Lower leg skin (tissue), 3 donors: ENCODE measurements around the gene P4HTM.

ENCODE experiments used
- POLR2A ChIP-seq, 2 donors: fragments of 450-650 bp; IDR thresholded peaks; one replicate each; pipeline ENCODE4 v1.6.1; 2016 to 2017; ENCODE audit warnings: antibody characterized with exemption in 2 of 2, mild to moderate bottlenecking in 1 of 2, moderate library complexity in 1 of 2
- TF ChIP-seq, protein P1 (sequence below), 3 donors: fragments of 450-650 bp; IDR thresholded peaks; one replicate each; pipeline ENCODE4 v1.5.1; 2016; ENCODE audit warnings: antibody characterized with exemption in 3 of 3, mild to moderate bottlenecking in 3 of 3, moderate library complexity in 2 of 3

- TF ChIP-seq, protein P1, sequence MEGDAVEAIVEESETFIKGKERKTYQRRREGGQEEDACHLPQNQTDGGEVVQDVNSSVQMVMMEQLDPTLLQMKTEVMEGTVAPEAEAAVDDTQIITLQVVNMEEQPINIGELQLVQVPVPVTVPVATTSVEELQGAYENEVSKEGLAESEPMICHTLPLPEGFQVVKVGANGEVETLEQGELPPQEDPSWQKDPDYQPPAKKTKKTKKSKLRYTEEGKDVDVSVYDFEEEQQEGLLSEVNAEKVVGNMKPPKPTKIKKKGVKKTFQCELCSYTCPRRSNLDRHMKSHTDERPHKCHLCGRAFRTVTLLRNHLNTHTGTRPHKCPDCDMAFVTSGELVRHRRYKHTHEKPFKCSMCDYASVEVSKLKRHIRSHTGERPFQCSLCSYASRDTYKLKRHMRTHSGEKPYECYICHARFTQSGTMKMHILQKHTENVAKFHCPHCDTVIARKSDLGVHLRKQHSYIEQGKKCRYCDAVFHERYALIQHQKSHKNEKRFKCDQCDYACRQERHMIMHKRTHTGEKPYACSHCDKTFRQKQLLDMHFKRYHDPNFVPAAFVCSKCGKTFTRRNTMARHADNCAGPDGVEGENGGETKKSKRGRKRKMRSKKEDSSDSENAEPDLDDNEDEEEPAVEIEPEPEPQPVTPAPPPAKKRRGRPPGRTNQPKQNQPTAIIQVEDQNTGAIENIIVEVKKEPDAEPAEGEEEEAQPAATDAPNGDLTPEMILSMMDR (IDR thresholded peaks at IDR 0.05): no peak
- TF ChIP-seq POLR2A (IDR thresholded peaks at IDR 0.05): no peak
Observed at GRCh38 chr3:49054344-49054862, 64.4 kb downstream of the P4HTM start.
